ENCODE results near the gene ZNF839.

DNA sequence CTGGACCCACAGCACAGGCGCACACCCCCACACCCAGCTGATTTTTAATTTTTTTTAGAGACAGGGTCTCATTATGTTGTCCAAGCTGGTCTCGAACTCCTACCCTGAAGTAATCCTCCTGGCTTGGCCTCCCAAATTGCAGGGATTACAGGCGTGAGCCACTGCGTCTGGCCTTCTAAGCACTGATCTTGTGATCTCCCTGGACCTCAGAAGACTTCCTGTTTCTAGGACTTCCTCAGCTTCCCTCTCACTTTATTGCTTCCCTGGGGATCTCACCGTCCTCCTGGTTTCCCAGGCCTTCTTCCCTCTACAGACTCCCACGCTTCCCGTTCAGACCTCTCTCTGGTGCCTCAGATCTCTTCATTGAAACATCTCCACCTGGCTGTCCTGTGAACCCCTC, 13.8 kb downstream of the ZNF839 start:
- TF ChIP-seq POLR2A (IDR thresholded peaks at IDR 0.05; ENCODE audit: low read depth, low read length) (no peak), POLR2AphosphoS5 (IDR thresholded peaks at IDR 0.05; ENCODE audit: low read depth, low read length) (no peak)
